Panc1 (cell line): ENCODE data around the gene KIF26A. TPM values are rescaled to one million over a fixed set of nuclear protein-coding genes. Genes with fewer than 3 reads are reported as not detected.
"Not testable (repeated sequence)": the region's sequence is repeated elsewhere in the genome, so short reads cannot be mapped to it uniquely, and the experiment has no call there.

Experiments used
- ATAC-seq: fragments of 200-7000 bp; cut with Tn5 transposase; 2 replicates; pipeline ENCODE4 v1.9.1; 2020; ENCODE audit warnings: mild to moderate bottlenecking, moderate library complexity
- BruUV-seq: library from RNA; stranded (reverse); fragments of 400-500 nt; replicated peaks from 2 replicates; lab custom pipeline; 2021; lab: Mats Ljungman, UMichigan
- CTCF ChIA-PET: fragments of 300-600 bp; sonication (Branson Sonifier 250); formaldehyde crosslinking; loops from one replicate; lab custom pipeline; 2022; ENCODE audit warnings: antibody characterized with exemption; lab: Charles Lee
- POLR2A ChIA-PET: fragments of 300-600 bp; sonication (Branson Sonifier 250); formaldehyde crosslinking; loops from one replicate; lab custom pipeline; 2022; ENCODE audit warnings: antibody characterized with exemption; lab: Charles Lee
- DNase-seq: peaks from one replicate; pipeline ENCODE4 v3.0.0-alpha.2; 2010; ENCODE audit warnings: low read depth, low spot score
- H3K27ac ChIP-seq: 2 replicates; pipeline ENCODE4 v1.5.1; 2011; ENCODE audit warnings: mild to moderate bottlenecking, low read length, inconsistent platforms
- H3K27me3 ChIP-seq: fragments of 200-500 bp; sonication (Bioruptor generic); 2 replicates; pipeline ENCODE4 v1.6.0; 2014; ENCODE audit warnings: low read length, inconsistent platforms; ENCODE audit not compliant: control insufficient read depth, insufficient read depth
- H3K36me3 ChIP-seq: fragments of 200-500 bp; sonication (Bioruptor generic); 2 replicates; pipeline ENCODE4 v1.5.1; 2014; ENCODE audit warnings: inconsistent platforms, mild to moderate bottlenecking, low read length, moderate library complexity; ENCODE audit not compliant: control insufficient read depth, insufficient read depth
- H3K4me1 ChIP-seq: 2 replicates; pipeline ENCODE4 v1.5.1; 2011; ENCODE audit warnings: inconsistent platforms, mild to moderate bottlenecking, low read length, moderate library complexity; ENCODE audit not compliant: control insufficient read depth, insufficient read depth
- H3K4me3 ChIP-seq, 2 experiments: 2 replicates each; pipeline ENCODE4 v1.5.1; 2011 to 2012; ENCODE audit warnings: low read depth in 2 of 2, low read length in 2 of 2, mild to moderate bottlenecking in 2 of 2, inconsistent platforms in 1 of 2, moderate library complexity in 1 of 2
- H3K9me3 ChIP-seq: fragments of 200-500 bp; sonication (Bioruptor generic); 2 replicates; pipeline ENCODE4 v1.5.1; 2014; ENCODE audit warnings: low read depth, mild to moderate bottlenecking, inconsistent platforms, low read length, moderate library complexity; ENCODE audit not compliant: control insufficient read depth, insufficient read depth
- POLR2AphosphoS5 ChIP-seq: IDR thresholded peaks from 2 replicates; pipeline ENCODE4 v1.6.1; 2012; ENCODE audit warnings: mild to moderate bottlenecking, low read depth, low read length, moderate library complexity
- SIN3A ChIP-seq: IDR thresholded peaks from 2 replicates; pipeline ENCODE4 v1.6.1; 2012; ENCODE audit warnings: low read depth, mild to moderate bottlenecking, low read length, moderate library complexity, borderline replicate concordance; ENCODE audit not compliant: insufficient read depth
- TCF7L2 ChIP-seq: IDR thresholded peaks from 2 replicates; pipeline ENCODE4 v1.6.1; 2011; ENCODE audit warnings: mild to moderate bottlenecking, low read depth, low read length, inconsistent platforms
- in situ Hi-C: cut with HindIII; loops from 2 replicates; pipeline ENCODE4 v1.10.0; 2016; ENCODE audit warnings: low sequenced_read_pairs, low pct_unique_long_range_greater_than_20kb
- intact Hi-C: fragments of 100-400 bp; cut with micrococcal nuclease; formaldehyde crosslinking; loops from one replicate; pipeline ENCODE4 v1.10.0; 2022; ENCODE audit not compliant: unreplicated experiment
- total RNA-seq: library from RNA; stranded (reverse); gene quantifications from one replicate; pipeline ENCODE4 v1.2.1, GENCODE V29; 2021; ENCODE audit not compliant: unreplicated experiment
- TF ChIP-seq, protein P1 (sequence below), 2 experiments: IDR thresholded peaks; 2 replicates each; pipeline ENCODE4 v1.6.1; 2011 to 2012; ENCODE audit warnings: low read depth in 2 of 2, control low read depth in 1 of 2, low read length in 1 of 2, mild to moderate bottlenecking in 1 of 2, moderate library complexity in 1 of 2; ENCODE audit not compliant: insufficient read depth in 1 of 2
- TF ChIP-seq, protein P2 (sequence below): fragments of 450-650 bp; IDR thresholded peaks from 2 replicates; pipeline ENCODE4 v1.5.1; 2017; ENCODE audit warnings: mild to moderate bottlenecking

KIF26A gene
- total RNA-seq, 1 experiment from 2014 or later: 4.4 TPM

DNA sequence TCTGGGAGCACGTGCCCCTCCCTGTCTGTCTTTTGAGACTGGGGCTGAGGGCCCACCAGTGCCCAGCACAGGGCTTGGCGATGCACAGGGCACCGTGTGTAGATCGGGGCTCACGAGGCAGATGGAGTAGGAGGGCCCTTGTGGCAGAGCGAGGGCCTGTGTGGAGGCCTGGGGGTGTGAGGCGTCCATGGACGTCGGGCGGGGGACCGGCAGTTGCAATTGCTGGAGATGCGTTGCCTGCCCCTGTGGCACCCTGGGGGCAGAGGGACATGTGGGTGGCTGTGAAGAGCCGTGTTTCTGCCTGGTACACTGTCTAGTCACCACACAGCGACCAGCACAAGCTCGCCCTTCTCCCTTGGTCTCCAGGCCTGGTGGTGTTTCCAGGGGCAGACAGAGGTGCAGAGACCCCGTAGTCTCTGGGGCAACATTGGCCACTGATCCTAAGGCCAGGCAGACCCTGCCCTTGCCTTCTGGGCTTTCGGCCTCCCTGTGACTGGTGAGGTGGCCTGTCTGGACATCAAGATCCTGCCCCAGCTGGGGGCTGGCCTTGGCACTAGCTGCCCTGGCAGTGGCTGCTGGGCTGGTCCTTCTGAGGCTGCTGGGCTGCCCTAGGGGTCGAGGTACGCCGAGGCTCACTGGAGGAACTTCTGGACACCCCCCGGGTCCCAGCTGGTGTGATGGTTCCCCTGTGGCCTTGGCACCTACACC is 14.5 kb downstream of the KIF26A start:
- Histone ChIP-seq H3K4me3 (no peak overlapping the region), H3K27ac (no peak overlapping the region), H3K9me3 (no peaks in the 10 kb centered on the region), H3K27me3 (no peaks in the 10 kb centered on the region), H3K36me3 (no peaks in the 10 kb centered on the region), H3K4me1 (peaks cover 5% of the 10 kb centered on the region)
- ChIA-PET POLR2A (no interaction called here), CTCF (no interaction called here)
- intact Hi-C loops (no loop called here), in situ Hi-C loops (no loop called here)
- BruUV-seq: no TSS peak
- no peak for ATAC-seq
- no peak for DNase-seq
- TF ChIP-seq, protein P1, sequence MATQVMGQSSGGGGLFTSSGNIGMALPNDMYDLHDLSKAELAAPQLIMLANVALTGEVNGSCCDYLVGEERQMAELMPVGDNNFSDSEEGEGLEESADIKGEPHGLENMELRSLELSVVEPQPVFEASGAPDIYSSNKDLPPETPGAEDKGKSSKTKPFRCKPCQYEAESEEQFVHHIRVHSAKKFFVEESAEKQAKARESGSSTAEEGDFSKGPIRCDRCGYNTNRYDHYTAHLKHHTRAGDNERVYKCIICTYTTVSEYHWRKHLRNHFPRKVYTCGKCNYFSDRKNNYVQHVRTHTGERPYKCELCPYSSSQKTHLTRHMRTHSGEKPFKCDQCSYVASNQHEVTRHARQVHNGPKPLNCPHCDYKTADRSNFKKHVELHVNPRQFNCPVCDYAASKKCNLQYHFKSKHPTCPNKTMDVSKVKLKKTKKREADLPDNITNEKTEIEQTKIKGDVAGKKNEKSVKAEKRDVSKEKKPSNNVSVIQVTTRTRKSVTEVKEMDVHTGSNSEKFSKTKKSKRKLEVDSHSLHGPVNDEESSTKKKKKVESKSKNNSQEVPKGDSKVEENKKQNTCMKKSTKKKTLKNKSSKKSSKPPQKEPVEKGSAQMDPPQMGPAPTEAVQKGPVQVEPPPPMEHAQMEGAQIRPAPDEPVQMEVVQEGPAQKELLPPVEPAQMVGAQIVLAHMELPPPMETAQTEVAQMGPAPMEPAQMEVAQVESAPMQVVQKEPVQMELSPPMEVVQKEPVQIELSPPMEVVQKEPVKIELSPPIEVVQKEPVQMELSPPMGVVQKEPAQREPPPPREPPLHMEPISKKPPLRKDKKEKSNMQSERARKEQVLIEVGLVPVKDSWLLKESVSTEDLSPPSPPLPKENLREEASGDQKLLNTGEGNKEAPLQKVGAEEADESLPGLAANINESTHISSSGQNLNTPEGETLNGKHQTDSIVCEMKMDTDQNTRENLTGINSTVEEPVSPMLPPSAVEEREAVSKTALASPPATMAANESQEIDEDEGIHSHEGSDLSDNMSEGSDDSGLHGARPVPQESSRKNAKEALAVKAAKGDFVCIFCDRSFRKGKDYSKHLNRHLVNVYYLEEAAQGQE (IDR thresholded peaks at IDR 0.05; ENCODE audit: insufficient read depth in 1 of 2, low read depth in 2 of 2, low read length in 1 of 2): no peak
- TF ChIP-seq SIN3A (no peak), TCF7L2 (no peak), POLR2AphosphoS5 (no peak)
- TF ChIP-seq, protein P2, sequence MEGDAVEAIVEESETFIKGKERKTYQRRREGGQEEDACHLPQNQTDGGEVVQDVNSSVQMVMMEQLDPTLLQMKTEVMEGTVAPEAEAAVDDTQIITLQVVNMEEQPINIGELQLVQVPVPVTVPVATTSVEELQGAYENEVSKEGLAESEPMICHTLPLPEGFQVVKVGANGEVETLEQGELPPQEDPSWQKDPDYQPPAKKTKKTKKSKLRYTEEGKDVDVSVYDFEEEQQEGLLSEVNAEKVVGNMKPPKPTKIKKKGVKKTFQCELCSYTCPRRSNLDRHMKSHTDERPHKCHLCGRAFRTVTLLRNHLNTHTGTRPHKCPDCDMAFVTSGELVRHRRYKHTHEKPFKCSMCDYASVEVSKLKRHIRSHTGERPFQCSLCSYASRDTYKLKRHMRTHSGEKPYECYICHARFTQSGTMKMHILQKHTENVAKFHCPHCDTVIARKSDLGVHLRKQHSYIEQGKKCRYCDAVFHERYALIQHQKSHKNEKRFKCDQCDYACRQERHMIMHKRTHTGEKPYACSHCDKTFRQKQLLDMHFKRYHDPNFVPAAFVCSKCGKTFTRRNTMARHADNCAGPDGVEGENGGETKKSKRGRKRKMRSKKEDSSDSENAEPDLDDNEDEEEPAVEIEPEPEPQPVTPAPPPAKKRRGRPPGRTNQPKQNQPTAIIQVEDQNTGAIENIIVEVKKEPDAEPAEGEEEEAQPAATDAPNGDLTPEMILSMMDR: no peak

DNA sequence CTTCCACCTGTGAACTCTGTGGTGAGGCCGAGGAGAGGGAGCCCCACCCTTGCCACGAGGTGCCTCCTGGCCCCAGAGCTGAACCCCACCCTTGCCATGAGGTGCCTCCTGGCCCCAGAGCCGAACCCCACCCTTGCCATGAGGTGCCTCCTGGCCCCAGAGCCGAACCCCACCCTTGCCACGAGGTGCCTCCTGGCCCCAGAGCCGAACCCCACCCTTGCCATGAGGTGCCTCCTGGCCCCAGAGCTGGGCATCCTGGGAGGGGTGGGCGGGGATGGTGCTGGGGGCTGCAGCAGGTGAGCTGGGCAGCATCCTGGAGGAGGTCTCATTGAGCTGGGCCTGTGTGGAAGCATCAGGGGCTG is 15.0 kb downstream of the KIF26A start:
- H3K36me3 ChIP-seq, BruUV-seq, intact Hi-C loops, DNase-seq, CTCF ChIA-PET, POLR2A ChIA-PET, H3K27ac ChIP-seq, H3K4me1 ChIP-seq, H3K9me3 ChIP-seq, H3K4me3 ChIP-seq, H3K27me3 ChIP-seq, ATAC-seq, in situ Hi-C loops: not testable (repeated sequence)

DNA sequence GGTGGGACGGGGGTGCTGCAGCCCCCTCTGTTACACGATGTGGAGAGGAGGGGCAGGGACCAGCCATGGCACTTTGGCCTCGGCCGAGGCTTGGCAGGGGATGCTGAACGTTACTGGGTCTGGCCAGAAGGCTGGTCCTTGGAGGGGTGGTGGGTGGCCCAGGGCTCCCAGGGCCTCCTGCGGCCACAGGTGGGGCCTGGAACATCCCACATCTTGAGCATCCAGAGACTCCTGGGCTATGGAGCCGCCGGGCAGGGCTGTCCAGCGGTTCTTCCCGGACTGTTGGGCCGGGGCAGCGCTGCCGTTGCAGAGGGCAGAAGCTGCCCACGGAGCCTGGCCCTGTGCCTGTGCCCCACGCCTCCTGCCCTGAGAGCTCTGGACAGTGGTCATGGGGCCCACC is 15.9 kb downstream of the KIF26A start:
- Histone ChIP-seq H3K9me3 (no peaks in the 10 kb centered on the region), H3K4me3 (no peak overlapping the region), H3K27ac (no peak overlapping the region), H3K36me3 (no peaks in the 10 kb centered on the region), H3K27me3 (no peaks in the 10 kb centered on the region), H3K4me1 (peaks cover 5% of the 10 kb centered on the region)
- no peak for ATAC-seq
- POLR2A ChIA-PET: no interaction called here
- TF ChIP-seq POLR2AphosphoS5 (no peak), TCF7L2 (no peak), SIN3A (no peak)
- TF ChIP-seq, protein P1 (IDR thresholded peaks at IDR 0.05; ENCODE audit: insufficient read depth in 1 of 2, low read depth in 2 of 2, low read length in 1 of 2): no peak
- TF ChIP-seq, protein P2: no peak
- in situ Hi-C loops (no loop called here), intact Hi-C loops (no loop called here)
- no TSS peak for BruUV-seq
- CTCF ChIA-PET: interaction anchor here (0.7 kb wide), 1 partner anchor 406 kb away, joined by 3 read pairs; no protein-coding TSS in a partner anchor
- no peak for DNase-seq
